AML-193 (cell line): ENCODE data around the gene OR4E1.
"Not testable (repeated sequence)": the region's sequence is repeated elsewhere in the genome, so short reads cannot be mapped to it uniquely, and the experiment has no call there.

ENCODE experiments used
- DNase-seq, 2 experiments: peaks; one replicate each; lab custom pipeline; 2025; lab: John Stamatoyannopoulos, UW

Gene OR4E1

DNA sequence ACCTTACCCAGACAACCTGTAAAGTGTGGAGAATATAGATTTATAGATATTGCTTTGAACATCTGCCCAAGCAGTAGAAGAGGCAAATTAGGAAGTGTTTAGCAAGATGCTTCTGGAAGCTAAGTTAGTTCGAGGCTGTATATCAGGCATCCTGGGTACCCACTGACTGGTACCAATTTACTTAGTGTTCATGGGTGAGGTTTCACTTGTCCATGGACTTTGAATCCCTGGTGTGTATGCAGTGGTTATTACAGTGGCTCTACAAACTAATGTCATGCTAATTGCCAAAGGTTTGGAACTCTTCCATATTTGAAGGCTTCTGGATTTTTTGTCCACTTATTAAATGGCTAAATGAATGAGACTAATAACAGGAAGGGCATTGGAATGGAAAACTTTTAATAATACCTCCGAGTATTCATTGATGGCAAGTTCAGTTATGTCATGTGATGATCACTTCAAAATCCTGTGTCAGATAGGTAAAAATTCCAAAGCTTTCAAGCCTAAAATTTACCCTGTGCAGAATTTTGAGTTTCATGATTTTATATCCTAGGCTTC lies 20.2 kb downstream of the OR4E1 start, which contains the start of gene OR4E2:
TSS of gene OR4E2 (plus strand) at position 505 of the 555 bp plus-strand sequence. CDS start 11,248 bp downstream, outside the sequence.
- no peak for DNase-seq

DNA sequence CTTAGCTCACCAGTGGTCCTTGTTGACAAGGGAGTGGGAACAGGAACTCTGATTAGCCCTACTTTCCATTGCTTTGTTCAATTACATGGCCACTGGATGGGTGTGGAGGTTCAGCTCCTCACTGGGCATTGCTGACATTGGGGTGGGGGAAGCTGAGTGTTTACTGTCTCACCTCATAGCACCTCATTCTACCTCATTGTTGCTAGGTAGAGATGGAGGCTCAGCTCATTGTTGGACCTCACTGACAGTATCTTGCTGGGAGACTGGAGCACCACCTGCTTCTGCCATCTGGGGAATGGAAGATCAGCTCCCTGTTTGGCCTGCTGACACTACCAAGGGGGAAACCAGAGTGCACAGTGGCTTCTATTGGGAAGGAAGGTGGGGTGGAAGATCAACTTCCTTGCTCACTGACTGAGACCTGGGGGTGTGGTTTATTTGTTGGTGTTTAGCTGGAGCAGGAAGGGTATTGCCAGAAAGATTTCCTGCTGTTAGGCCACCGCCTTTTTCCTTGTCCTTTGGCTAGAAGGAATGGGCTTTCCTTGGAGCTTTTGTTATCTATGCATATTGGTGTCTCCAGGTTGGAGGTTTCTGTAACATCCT lies 21.3 kb downstream of the OR4E1 start:
- DNase-seq, result no peak

DNA sequence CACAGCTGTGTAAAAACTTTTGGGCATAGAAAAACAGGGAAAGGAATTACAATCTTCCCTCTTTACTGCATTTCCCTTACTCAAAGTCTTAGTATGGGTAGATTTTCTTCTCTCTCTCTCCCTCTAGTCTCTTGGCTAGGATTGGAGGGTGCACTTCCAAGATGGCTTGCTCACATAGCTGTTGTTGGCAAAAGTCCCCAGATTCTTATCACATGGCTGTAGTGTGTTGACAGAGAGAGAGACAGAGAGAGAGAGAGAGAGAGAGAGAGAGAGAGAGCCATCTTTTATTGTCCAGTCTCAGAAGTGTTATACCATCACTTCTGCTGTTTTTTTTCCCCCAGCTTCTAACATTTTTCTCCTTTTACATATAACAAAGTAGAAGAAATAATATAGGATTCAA lies 26.2 kb downstream of the OR4E1 start:
- no peak for DNase-seq

DNA sequence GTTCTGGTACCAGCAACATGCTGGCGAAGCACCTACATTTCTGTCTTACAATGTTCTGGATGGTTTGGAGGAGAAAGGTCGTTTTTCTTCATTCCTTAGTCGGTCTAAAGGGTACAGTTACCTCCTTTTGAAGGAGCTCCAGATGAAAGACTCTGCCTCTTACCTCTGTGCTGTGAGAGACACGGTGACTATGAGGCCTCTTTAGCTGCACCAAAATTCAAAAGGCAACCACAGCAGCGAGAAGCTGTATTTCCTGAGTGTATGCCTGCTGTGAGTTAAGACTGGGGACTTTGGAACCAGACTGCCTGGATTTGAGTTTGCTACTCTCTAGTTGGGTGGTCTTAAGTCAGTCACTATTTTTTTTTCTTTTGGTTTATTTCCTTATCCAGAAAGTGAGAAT lies 30.2 kb downstream of the OR4E1 start:
- DNase-seq, result no peak

DNA sequence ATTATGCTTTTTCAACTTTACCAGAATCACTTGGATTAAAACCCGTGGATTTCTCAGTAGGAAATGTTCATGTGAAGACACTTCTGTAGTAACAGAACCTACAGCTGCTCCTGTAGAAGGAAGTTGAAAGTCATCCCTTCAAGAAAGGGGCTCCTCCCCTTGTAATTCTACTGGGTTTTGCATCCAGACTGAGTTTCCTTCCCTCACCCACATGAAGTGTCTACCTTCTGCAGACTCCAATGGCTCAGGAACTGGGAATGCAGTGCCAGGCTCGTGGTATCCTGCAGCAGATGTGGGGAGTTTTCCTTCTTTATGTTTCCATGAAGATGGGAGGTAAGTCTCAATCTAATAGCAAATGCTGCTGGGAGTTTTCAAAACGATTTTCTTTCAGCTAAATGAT lies 30.9 kb downstream of the OR4E1 start:
- no peak for DNase-seq

DNA sequence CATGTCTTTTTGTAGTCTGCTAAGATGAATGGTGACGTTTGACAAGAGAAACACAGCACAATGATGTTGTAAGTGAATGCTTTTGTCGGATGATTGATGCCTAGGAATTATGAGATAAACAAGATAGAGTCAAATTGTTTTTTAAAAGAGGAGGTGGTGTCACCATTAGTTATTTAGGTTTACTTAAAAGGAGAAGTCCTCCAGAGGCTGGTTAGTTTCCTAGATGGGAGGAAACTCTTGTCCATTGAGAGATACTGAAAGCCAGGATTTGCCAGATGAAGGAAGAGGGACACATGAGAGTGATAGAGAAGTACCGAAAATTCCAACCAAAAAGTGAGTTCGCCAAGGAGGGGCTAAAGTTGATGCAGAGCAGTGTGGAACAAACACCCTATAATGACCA lies 38.8 kb downstream of the OR4E1 start, which contains the start of gene OR10G2:
TSS of gene OR10G2 (minus strand) at position 101 of the 400 bp plus-strand sequence. CDS start at position 3, 98 bp downstream.
- no peak for DNase-seq

DNA sequence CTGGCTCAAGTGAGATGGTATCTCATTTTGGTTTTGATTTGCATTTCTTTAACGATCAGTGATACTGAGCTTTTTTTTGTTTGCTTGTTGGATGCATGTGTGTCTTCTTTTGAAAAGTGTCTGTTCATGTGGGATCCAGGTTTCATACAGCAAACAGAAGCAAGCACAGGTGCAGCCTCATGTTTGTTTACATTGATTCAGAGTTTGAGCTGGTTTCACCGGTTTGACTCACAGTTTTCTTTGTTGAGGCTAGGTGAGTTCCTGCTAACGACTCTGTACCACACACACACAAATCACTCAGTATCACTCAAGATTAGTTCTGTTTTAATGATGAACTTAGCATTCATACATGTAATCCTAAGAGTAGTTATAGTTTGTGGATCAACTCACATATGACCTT lies 42.5 kb downstream of the OR4E1 start:
- no peak for DNase-seq

DNA sequence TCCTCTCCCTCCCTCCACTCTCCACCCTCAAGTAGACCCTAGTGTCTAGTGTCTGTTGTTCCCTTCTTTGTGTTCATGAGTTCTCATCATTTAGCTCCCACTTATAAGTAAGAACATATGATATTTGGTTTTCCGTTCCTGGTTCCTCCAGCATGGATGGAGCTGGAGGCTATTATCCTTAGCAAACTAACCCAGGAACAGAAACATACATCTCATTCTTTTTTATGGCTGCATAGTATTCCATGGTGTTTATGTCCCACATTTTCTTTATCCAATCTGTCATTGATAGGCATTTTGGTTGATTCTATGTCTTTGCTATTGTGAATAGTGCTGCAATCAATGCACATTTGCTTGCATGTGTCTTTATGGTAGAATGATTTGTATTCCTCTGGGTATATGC lies 43.1 kb downstream of the OR4E1 start:
- DNase-seq, result not testable (repeated sequence)

DNA sequence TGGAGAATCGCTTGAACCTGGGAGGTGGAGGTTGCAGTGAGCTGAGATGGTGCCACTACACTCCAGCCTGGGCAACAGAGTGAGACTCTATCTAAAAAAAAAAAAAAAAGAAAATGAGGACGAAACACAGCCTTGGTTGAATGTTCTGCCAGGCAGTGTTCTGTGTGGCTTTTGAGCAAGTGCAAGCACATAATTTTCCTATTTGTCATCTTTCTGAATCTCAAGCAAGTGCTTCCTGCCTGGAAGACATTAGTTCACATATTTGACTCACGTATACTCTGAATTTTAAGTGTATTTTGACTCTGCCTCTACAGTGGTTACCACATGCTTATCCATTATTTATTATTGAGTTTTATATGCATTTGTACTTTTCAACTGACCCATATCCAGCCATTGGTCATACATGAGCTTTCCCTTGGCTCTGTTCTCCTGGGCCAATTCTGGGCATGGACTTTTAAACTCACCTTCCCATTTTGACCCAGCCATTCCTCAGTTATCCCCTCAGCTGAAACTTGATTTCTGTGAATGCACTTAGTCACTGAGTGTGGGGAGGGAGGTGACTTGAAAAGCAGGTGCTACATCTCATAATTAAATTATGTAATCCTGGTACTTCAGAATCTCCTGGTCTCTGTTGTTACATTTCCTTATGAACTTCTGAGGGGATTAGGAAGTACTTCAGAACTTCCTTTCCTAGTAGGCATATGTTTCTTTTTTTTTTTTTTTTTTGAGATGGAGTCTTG lies 47.0 kb downstream of the OR4E1 start:
- no peak for DNase-seq
